Uterus (tissue), 2 donors: Measurements from ENCODE around the gene TLR6.

Experiments
- POLR2A ChIP-seq, 2 donors: fragments of 450-650 bp; IDR thresholded peaks; one replicate each; pipeline ENCODE4 v1.6.1; 2016; ENCODE audit warnings: antibody characterized with exemption in 2 of 2, mild to moderate bottlenecking in 1 of 2, moderate library complexity in 1 of 2
- TF ChIP-seq, protein P1 (sequence below), 4 experiments: fragments of 200-600 bp in 2 of 4; fragments of 450-650 bp in 2 of 4; sonication (generic) in 2 of 4; IDR thresholded peaks; one replicate each; pipeline ENCODE4 v1.5.1; 2016 to 2019; ENCODE audit warnings: antibody characterized with exemption in 4 of 4, mild to moderate bottlenecking in 2 of 4, moderate library complexity in 1 of 4

DNA sequence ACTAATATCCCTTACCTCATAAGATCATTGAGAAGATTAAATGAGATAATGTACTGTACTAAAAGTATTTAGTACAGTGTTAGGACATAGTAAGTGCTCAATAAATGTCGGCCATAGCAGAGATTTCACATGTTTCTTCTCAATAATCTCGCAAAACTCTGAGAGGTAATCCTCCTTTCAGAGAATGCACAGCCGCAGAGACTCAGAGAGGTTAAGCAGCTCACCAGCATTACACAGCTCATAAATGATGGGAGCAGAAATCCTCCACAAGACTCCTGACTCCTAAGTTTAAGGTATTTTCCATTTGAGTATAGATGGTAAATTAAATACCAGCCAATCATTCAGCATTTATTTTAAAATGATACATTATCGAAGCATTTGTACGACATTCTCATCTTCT, 45.6 kb upstream of the TLR6 start:
- TF ChIP-seq, protein P1, sequence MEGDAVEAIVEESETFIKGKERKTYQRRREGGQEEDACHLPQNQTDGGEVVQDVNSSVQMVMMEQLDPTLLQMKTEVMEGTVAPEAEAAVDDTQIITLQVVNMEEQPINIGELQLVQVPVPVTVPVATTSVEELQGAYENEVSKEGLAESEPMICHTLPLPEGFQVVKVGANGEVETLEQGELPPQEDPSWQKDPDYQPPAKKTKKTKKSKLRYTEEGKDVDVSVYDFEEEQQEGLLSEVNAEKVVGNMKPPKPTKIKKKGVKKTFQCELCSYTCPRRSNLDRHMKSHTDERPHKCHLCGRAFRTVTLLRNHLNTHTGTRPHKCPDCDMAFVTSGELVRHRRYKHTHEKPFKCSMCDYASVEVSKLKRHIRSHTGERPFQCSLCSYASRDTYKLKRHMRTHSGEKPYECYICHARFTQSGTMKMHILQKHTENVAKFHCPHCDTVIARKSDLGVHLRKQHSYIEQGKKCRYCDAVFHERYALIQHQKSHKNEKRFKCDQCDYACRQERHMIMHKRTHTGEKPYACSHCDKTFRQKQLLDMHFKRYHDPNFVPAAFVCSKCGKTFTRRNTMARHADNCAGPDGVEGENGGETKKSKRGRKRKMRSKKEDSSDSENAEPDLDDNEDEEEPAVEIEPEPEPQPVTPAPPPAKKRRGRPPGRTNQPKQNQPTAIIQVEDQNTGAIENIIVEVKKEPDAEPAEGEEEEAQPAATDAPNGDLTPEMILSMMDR (IDR thresholded peaks at IDR 0.05), result no peak
- no peak for TF ChIP-seq POLR2A (IDR thresholded peaks at IDR 0.05)
